Measurements from ENCODE around the gene RNF133.
"Not testable (repeated sequence)": the region's sequence is repeated elsewhere in the genome, so short reads cannot be mapped to it uniquely, and the experiment has no call there.

Gene RNF133

DNA sequence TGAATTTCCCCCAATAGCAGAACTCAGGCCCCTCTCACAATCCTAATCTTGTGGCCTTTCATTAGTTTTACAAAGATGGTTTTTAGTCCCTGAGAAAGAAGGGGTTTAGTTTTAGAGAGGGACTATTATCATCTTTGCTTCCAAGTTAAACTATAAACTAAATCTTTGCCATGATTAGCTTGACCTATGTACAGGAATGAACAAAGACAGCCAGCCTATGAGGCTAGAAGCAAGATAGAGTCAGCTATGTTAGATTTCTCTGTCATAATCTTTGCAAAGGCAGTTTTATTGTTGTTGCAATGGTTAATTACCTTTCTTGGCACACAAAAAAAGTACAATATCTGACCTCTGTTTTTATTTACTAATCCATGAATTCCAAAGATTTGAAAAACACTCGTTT is 19.1 kb downstream of the RNF133 start:
- H3K4me3 ChIP-seq (ENCODE audit: low read length) = no peak overlapping the region
- no peak for DNase-seq (ENCODE audit: low read depth)
- TF ChIP-seq, protein P1, sequence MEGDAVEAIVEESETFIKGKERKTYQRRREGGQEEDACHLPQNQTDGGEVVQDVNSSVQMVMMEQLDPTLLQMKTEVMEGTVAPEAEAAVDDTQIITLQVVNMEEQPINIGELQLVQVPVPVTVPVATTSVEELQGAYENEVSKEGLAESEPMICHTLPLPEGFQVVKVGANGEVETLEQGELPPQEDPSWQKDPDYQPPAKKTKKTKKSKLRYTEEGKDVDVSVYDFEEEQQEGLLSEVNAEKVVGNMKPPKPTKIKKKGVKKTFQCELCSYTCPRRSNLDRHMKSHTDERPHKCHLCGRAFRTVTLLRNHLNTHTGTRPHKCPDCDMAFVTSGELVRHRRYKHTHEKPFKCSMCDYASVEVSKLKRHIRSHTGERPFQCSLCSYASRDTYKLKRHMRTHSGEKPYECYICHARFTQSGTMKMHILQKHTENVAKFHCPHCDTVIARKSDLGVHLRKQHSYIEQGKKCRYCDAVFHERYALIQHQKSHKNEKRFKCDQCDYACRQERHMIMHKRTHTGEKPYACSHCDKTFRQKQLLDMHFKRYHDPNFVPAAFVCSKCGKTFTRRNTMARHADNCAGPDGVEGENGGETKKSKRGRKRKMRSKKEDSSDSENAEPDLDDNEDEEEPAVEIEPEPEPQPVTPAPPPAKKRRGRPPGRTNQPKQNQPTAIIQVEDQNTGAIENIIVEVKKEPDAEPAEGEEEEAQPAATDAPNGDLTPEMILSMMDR (IDR thresholded peaks at IDR 0.05; ENCODE audit: insufficient read depth, low read depth, low read length, missing control alignments) = no peak

DNA sequence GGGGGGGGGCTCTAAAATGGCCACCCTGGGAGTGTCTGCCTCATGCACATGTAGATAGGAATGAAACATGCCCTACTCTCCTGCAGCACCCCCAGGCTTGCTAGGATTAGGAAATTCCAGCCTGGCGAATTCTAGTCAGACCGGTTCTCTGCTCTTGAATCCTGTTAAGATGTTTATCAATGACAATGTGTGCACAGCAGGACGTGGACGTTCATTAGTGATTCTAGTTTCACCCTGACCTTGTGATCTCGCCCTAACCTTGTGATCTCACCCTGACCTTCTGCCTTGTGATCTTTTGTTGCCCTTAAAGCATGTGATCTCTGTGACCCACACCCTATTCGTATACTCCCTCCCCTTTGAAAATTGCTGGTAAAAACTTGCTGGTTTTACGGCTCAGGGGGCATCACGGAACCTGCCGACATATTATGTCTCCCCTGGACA is 19.6 kb downstream of the RNF133 start:
- peak; percentile 53 for DNase-seq (ENCODE audit: low read depth)
- H3K4me3 ChIP-seq (ENCODE audit: low read length) = not testable (repeated sequence)

DNA sequence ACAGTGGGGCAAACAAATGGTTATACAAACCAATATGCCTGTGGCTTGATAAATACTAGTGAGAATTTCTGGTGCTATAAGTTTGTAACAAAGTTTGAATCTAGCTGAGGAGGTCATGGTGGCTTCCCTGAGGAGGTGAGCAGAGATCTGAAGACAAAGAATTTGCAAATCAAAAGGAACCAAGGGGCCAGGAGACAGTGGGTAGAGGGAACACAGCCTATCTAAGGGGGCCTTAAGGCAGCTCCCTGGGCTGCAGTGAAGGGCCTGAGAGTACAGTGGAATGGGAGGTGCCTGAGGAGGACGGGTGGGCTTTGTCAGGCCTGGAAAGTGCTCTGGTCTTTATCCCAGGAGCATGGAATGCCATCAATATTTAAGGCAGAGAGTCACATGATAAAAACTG is 21.8 kb downstream of the RNF133 start:
- TF ChIP-seq, protein P1 (IDR thresholded peaks at IDR 0.05; ENCODE audit: insufficient read depth, low read depth, low read length, missing control alignments) = no peak
- DNase-seq (ENCODE audit: low read depth) = no peak
- no peak overlapping the region for H3K4me3 ChIP-seq (ENCODE audit: low read length)

DNA sequence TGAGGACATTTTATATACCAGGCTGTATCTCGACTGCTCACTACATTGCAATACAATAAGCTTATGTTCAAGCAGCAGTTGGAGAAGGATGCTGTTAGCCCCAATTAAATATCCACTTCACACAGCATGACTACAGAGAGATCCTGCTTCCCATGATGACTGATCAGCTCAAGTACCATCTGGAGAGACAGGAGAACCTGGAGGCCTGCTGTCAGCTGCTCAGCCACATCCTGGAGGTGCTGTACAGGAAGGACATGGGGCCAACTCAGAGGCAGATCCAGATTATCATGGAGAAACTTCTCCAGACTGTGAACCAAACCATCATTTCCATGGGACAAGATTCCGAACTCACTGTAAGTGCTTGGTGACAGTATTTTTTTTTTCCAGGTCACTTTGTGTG is 22.5 kb downstream of the RNF133 start:
- no peak for DNase-seq (ENCODE audit: low read depth)
- TF ChIP-seq, protein P1 (IDR thresholded peaks at IDR 0.05; ENCODE audit: insufficient read depth, low read depth, low read length, missing control alignments) = no peak
- no peak overlapping the region for H3K4me3 ChIP-seq (ENCODE audit: low read length)

DNA sequence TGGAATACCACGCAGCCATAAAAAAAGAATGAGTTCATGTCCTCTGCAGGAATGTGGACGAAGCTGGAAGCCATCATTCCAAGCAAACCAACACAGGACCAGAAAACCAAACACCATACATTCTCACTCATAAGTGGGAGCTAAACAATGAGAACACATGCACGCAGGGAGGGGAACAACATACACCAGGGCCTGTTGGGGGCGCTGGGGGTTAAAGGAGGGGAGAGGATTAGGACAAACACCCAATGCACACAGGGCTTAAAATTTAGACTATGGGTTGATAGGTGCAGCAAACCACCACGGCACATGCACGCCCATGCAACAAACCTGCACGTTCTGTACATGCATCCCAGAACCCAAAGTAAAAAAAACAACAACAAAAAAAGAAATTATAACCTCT is 23.3 kb downstream of the RNF133 start:
- no peak overlapping the region for H3K4me3 ChIP-seq (ENCODE audit: low read length)
- TF ChIP-seq, protein P1 (IDR thresholded peaks at IDR 0.05; ENCODE audit: insufficient read depth, low read depth, low read length, missing control alignments) = no peak
- no peak for DNase-seq (ENCODE audit: low read depth)

DNA sequence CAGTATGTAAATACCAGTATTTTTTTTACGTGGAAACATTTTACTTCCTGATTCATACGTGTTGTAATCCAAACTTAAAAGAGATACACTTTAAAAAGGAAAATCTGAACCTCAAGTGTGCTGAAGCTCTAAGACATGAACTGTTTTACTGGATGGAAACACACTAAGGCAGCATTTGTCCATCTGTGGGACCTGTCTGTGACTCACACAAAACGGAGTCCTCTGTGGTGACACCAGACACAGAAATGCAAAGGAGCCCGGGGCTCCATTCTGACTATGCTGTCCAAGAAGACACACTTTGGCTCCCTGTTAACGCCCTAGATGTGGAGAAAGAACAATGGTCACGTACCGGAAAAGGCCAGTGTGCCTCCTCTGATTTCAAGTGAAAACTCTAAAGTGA is 23.9 kb downstream of the RNF133 start:
- TF ChIP-seq, protein P1 (IDR thresholded peaks at IDR 0.05; ENCODE audit: insufficient read depth, low read depth, low read length, missing control alignments) = no peak
- no peak overlapping the region for H3K4me3 ChIP-seq (ENCODE audit: low read length)
- peak; percentile 6 for DNase-seq (ENCODE audit: low read depth)

DNA sequence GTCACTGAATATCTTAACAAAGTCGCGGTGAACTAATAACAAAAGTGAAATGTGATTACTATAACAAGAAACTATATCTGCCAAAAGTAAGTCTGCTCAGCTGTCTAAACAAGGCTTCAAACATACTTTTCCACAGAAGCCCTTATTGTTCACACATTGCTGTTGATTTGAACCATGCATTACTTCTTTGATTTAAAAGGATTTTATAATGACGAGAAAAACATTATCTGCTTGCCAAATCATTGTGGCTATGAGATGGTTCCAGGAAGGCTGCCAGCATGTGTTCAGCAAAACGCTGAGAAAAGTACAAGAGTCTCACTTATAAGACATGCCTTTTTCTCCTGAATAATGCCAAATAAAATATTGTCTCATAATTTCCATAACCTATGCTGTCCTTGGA is 24.4 kb downstream of the RNF133 start:
- H3K4me3 ChIP-seq (ENCODE audit: low read length) = no peak overlapping the region
- no peak for DNase-seq (ENCODE audit: low read depth)

More for the DNA sequence above, 24.4 kb downstream of the RNF133 start:
- TF ChIP-seq, protein P1 (IDR thresholded peaks at IDR 0.05; ENCODE audit: insufficient read depth, low read depth, low read length, missing control alignments) = no peak

Data from epithelial cell of esophagus (primary cell).